Neutrophil (primary cell): ENCODE measurements around the gene AKT1S1.

ENCODE experiments used
- H3K27ac ChIP-seq: fragments of 200-600 bp; sonication (generic); 2 replicates; pipeline ENCODE4 v1.5.1; 2016; ENCODE audit warnings: mild to moderate bottlenecking, moderate library complexity
- H3K27me3 ChIP-seq: fragments of 200-600 bp; sonication (generic); 2 replicates; pipeline ENCODE4 v1.6.0; 2016; ENCODE audit warnings: mild to moderate bottlenecking
- H3K36me3 ChIP-seq: fragments of 200-600 bp; sonication (generic); 2 replicates; pipeline ENCODE4 v1.5.1; 2017
- H3K4me1 ChIP-seq, 2 experiments: fragments of 200-600 bp in 1 of 2; sonication (generic) in 1 of 2; 1 replicate in 1 of 2; 2 replicates in 1 of 2; pipeline versions ENCODE4 v1.5.1 to v1.6.1; 2013 to 2016; ENCODE audit warnings: low read depth in 1 of 2, low read length in 1 of 2, mild to moderate bottlenecking in 1 of 2, moderate library complexity in 1 of 2; ENCODE audit not compliant: control insufficient read depth in 1 of 2, insufficient read depth in 1 of 2
- H3K4me3 ChIP-seq, 2 experiments: fragments of 200-600 bp in 1 of 2; sonication (generic) in 1 of 2; 1 replicate in 1 of 2; 2 replicates in 1 of 2; pipeline ENCODE4 v1.5.1; 2013 to 2016; ENCODE audit warnings: low read depth in 1 of 2, low read length in 1 of 2, mild to moderate bottlenecking in 1 of 2, moderate library complexity in 1 of 2
- H3K9me3 ChIP-seq: fragments of 200-600 bp; sonication (generic); 2 replicates; pipeline ENCODE4 v1.5.1; 2016
- TF ChIP-seq, protein P1 (sequence below): fragments of 200-600 bp; sonication (generic); IDR thresholded peaks from 2 replicates; pipeline ENCODE4 v1.5.1; 2016; ENCODE audit warnings: antibody characterized with exemption

AKT1S1 gene

DNA sequence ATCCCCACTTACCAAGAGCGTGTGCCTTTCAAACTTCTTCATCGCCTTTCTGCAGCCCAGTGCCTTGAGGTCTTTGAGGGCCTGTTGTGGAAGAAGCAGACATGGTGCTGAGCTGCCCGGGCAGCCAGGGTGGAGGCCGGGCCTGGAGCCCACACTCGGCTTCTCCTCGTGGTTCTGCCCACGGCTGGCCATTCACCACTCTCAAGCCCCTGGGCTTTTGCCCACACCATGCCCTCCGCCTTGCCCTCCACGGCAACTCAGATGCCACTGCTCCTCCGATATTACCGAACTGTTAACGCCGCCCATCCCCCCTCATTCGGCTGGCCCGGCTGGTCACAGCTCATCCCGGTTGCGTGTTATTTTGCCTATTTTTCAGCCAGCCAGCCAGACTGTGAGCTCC, 14.2 kb upstream of the AKT1S1 start:
- Histone ChIP-seq H3K9me3 (no peaks in the 10 kb centered on the region), H3K27me3 (peaks cover 51% of the 10 kb centered on the region), H3K4me3 (no peak overlapping the region), H3K4me1 (peaks cover 9 to 11% of the 10 kb centered on the region in 2 experiments), H3K36me3 (peaks cover 23% of the 10 kb centered on the region), H3K27ac (no peak overlapping the region)
- TF ChIP-seq, protein P1, sequence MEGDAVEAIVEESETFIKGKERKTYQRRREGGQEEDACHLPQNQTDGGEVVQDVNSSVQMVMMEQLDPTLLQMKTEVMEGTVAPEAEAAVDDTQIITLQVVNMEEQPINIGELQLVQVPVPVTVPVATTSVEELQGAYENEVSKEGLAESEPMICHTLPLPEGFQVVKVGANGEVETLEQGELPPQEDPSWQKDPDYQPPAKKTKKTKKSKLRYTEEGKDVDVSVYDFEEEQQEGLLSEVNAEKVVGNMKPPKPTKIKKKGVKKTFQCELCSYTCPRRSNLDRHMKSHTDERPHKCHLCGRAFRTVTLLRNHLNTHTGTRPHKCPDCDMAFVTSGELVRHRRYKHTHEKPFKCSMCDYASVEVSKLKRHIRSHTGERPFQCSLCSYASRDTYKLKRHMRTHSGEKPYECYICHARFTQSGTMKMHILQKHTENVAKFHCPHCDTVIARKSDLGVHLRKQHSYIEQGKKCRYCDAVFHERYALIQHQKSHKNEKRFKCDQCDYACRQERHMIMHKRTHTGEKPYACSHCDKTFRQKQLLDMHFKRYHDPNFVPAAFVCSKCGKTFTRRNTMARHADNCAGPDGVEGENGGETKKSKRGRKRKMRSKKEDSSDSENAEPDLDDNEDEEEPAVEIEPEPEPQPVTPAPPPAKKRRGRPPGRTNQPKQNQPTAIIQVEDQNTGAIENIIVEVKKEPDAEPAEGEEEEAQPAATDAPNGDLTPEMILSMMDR: no peak

DNA sequence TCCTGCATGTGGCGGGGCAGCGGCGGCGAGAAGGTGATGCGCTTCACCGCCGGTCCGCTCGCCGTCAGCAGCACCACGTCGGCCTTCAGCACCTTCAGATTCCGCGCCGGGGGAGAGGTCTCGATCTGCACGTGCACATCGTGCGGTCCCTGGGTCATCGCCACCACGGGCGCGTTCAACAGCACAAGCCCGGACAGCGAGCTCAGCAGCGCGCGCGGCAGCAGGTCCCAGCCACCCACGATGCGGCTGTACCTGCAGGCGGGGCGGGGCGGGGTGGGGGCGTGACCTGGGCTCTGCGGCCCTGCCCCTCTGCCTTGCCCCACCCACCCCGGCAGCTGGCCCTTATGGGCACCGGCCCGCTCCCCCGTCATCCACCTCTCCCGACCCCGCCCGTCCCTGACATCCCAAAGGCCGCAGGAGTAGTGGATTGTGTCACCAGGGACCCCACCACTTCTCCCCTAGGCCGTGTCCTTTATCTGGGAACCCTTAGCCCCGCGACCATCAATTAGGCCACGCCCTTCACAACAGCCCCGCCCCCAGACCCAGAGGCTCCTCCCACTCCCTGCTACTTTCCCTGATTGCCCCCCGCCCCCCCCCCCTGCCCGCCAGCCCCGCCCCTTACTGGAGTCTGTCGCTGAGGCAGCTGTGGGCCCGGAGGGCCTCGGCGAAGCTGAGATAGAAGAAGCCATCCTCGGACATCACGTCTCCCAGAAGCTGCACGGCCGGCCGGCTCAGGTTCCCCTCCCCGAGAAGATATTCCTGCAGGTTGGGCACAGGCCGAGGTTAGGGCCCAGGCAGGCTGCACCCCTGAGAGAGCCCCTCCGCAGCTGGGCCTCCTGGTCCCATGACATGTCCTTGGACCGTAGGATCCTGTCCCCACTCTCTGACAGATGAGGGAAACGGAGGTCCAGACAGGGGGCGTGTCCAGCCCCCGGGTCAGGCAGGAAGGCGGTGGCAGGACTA, 13.5 kb upstream of the AKT1S1 start:
- TF ChIP-seq, protein P1: no peak
- H3K27ac ChIP-seq: peak overlapping the region; percentile 32
- H3K4me3 ChIP-seq: peak overlapping the region; percentile 60 to 65
- H3K9me3 ChIP-seq: no peaks in the 10 kb centered on the region
- H3K4me1 ChIP-seq: peaks cover 9 to 11% of the 10 kb centered on the region in 2 experiments
- peaks cover 47% of the 10 kb centered on the region for H3K27me3 ChIP-seq
- H3K36me3 ChIP-seq: peaks cover 23% of the 10 kb centered on the region

DNA sequence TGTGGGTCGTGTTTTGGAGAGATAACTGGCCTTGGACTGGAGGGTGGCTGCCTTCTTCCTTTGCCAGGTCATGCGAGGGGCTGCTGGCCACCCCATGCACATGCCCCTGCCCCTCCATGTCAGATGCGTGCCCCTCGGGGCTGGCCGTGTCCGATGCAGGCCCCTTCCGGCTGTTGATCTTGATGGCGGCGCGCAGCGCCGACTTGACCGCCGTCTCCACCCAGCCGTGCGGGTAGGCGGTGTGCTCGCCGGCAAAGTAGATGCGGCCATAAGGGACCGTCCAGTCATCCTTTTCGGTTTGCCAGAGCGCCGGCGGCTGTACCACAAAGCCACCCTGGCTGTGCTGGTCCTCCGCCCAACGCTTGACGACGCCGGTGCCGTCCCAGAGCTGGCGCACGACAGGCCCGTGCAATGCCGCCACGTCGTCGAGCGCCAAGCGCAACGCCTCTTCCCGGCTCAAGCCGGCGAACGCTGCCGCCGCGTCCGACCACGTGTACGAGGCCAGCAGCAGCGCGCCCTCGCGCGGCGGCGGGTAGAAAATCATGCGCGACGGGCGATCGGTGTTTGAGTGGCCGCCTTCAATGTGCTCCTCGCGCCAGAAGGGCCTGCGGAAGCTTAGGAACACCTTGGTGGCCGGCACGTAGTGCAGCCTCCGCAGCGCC, 12.7 kb upstream of the AKT1S1 start:
- Histone ChIP-seq H3K9me3 (no peaks in the 10 kb centered on the region), H3K27me3 (peaks cover 47% of the 10 kb centered on the region), H3K36me3 (peaks cover 26% of the 10 kb centered on the region), H3K4me3 (peak overlapping the region; percentile 60 to 65), H3K27ac (peak overlapping the region; percentile 32), H3K4me1 (peaks cover 9 to 11% of the 10 kb centered on the region in 2 experiments)
- TF ChIP-seq, protein P1: peak; percentile 84

DNA sequence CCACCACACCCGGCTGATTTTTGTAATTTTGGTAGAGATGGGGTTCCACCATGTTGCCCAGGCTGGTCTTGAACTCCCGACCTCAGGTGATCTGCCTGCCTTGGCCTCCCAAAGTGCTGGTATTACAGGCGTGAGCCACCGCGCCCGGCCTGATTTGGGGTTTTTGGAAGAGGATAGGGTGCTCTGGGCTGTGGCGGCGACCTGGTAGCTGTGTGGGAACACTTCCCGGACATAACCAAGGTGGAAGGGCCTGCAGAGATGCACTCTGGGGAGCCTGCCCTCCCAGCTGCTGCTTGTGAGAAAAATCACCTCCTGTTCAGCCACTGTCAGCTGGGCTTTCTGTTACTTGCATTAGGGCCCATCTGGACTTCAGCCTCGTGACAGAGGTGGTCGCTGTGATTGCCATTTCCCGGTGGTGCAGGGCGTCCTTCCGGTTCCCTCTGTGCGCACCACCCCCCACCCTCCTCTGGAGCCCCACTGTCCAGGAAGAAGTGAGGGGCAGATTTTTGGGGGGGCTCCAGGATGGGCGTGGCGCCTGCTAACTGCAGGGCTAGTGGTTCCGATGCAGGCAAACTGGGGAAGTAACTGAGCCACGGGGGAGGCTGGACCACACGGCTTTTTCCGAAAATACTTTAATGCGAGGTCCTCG, 12.0 kb upstream of the AKT1S1 start:
- H3K27me3 ChIP-seq: peaks cover 47% of the 10 kb centered on the region
- H3K9me3 ChIP-seq: no peaks in the 10 kb centered on the region
- H3K36me3 ChIP-seq: peaks cover 33% of the 10 kb centered on the region
- TF ChIP-seq, protein P1: no peak
- peaks cover 9 to 11% of the 10 kb centered on the region in 2 experiments for H3K4me1 ChIP-seq
- H3K27ac ChIP-seq: no peak overlapping the region
- H3K4me3 ChIP-seq: no peak overlapping the region

DNA sequence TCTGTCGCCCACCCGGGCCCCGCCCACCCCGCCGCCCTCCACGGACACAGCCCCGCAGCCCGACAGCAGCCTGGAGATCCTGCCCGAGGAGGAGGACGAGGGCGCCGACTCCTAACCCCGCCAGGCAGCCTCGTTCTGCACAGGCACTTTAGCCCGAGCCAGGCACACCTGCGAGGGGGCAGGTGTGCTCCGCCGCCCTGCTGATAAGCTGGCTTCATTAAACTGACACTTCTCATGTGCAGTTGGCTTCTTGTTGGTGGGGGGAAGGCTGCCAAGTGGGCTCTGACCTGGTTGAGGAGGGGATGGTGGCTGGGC, 11.3 kb upstream of the AKT1S1 start:
- Histone ChIP-seq H3K36me3 (peaks cover 40% of the 10 kb centered on the region), H3K4me3 (no peak overlapping the region), H3K4me1 (peaks cover 9 to 11% of the 10 kb centered on the region in 2 experiments), H3K9me3 (no peaks in the 10 kb centered on the region), H3K27ac (no peak overlapping the region), H3K27me3 (peaks cover 47% of the 10 kb centered on the region)
- TF ChIP-seq, protein P1: no peak
